Activated CD8-positive, alpha-beta memory T cell treated with anti-CD3 and anti-CD28 coated beads, Interleukin-2, amount 50 U/mL, for 48 hours (primary cell): ENCODE results near the gene NPHP4.

Source experiments
- DNase-seq: peaks from one replicate; pipeline ENCODE4 v3.0.0-alpha.2; 2020

NPHP4 gene

DNA sequence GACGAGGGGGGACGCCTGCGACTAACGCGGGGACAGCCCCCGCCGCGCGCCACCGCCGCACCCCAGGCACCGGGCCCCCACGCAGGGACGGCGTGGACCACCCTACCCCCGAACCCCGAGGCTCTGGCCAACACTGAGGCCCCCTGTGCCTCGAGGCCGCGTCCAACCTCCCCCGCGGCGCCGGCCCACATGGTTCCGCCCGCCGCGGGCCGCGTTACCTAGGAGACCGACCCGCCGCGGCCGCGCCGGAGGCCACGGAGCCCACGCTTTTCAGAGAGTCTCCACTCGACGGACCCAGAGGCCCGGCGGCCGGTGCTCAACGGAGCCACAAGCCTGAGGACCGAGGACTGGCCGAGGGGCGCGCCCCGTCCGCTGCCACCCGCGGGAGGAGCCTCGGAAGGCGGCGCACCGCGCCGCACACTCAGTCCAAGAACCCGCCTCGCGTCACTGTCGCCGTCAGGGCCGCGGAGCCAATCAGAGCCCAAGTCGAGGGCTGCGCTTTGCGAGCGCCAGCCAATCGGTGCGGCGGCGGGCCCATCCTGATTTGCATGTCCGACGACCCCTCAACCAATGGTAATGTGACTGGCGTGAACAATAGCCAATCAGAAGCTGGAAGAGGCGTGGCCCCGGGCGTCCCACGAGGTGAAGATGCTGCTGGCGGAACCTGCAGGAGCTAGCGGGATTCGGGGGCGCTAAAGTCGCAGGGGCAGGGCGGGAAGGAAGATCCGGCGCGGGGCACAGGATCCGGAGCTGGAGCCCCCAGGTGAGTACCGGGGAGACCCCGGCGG lies at the start of gene NPHP4:
Gene NPHP4 (minus strand): TSS at position 400 of the 788 bp plus-strand sequence. CDS start 6,136 bp downstream, outside the sequence.
- DNase-seq, result peak; percentile 99

DNA sequence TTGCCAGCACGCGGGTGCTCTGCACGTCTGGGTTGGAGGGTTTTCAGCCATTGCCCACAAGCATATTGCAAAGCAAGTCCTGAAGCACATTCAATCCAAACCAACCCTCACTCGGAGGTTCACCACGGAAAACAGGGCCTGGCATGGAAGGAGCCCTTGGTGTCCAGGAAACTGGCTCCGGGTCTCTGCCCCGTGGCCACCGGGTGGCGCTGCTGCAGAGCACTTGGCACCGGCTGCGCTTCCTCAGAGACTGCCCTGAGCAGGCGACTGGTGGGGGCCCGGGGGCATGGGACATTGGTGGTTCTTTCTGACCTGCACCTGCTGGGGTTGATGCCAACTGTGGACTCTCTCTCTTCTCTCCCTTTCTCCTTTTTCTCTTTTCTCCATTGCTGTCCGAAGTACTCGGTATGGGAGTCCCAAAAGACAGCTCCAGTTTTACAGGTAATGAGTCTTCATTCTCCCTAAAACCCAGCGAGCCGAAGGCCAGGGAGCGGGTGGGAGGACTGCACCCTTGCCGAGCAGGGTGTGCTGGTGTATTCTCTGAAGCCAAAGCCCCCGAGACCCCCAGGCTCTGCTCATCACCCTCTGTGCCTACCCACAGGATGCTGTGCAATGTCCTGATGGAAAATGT lies 49.3 kb upstream of the NPHP4 start:
- DNase-seq, result peak; percentile 75

DNA sequence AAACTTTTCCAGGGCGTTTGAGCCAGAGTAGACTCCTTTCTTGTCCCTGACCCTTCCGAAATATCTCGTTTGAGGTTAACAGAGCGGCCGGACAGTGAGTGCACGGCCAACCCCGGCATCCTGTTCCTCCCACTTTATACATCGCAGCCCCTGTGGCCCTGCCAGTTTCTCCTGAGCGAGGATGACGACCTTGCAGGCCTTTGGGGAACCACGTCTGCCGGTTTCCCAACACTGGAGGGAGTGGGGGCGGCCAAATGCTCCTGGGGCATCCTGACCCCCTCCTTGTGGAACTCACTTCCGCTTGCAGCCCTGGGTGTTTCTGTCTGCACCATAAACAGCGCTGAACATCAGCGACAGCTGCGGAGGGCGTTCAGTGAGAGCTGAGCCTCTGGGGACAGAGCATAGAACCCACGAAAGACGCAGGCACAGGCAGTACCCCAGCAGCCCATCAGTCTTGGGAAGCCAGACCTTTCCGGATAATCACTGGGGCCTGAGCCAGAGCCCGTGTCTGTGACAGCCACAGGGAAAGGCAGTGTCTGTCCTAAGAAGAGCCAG lies 48.7 kb upstream of the NPHP4 start:
- DNase-seq, result no peak

DNA sequence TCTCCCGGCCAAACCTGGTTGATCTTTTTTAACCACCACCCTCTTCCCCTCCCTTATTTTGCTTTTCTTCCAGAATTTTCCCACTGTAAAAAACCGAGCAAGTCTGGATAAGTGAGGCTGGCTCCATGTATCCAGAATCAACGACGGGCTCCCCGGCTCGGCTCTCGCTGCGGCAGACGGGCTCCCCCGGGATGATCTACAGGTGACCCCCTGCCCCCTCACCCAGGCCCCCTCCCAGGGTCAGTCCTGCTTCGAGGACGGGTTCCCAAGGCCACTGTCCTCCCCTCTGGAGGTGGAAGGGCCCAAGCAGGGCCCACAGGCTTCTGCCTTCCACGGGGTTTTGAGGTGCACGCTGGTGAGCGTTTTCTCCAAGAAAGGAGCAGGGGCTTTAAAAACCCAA lies 48.2 kb upstream of the NPHP4 start:
- DNase-seq, result no peak

DNA sequence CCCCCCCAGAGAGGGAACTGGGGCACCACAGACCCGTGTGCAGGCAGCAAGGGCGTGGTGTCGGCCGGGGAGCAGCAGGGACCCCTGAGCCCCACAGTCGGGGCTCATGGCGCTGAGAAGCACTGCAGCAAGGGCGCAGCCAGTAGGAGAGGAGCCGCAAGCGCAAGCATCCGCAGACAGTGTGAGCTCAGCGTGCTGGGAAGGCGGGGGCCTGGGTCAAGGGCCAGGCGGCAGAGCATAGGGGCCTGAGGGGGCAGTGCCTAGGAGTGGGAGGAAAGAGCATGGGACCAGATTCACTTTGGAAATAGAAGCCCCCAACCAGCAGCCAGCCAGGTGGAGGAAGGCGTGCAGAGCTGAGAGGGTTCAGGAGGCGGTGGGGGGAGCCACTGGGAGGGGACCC lies 46.8 kb upstream of the NPHP4 start:
- no peak for DNase-seq

DNA sequence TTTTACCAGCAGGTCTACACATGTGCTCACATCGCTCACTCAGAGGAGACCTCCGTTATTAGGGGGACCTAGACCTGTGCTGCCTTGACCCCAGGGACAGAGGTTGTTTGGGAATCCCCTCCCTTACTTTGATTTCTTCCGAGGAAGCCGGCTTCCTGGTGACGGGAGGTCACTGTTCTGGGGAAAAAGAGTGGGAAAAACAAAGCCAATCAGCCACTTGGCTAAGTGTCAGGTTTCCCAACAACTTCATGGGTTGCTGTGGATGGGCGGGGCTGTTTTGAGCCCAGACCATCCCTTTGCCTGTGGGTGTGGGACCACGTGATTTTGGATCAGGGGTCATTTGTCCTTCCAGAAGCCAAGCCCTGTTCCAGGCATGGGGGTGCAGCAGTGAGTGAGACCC lies 46.4 kb upstream of the NPHP4 start:
- DNase-seq, result no peak

DNA sequence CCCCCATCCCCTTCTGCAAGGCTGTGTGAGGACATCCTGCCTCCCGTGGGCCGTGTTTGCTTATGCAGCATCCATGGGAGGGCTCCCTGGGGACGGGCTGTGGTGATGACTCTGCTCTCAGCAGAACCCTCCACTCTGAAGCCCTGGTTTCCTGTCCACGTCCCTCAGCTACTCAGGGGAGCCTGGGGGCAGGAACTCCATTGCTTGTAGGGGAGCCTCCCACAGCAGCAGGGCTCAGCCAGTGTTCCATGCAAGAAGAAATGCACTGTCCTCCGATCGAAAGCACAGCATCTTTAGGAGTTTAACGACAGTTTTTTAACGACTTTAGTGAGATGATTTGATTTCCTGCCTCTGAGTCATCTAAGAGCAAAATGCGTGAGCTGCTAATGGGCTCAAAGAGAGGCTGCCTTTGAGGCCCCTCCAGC lies 45.1 kb upstream of the NPHP4 start:
- no peak for DNase-seq

DNA sequence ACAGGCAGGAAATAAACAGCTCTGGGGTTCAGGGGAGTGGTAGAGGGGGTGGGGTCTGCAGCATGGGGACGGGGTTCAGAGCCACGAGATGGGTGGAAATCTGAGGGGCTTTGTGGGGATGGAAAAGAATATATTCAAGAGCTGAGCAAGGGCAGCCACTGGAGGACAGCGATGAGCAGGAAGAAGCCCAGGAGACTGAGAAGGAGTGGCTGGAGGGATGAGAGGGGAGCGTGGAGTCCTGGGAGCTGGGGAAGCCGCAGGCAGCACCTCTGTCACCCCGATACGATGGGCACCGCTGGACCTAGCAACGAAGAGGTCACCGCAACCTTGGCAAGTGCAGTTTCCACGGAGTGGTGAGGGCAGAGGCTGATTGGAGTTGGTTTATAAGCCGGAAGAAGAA lies 43.5 kb upstream of the NPHP4 start:
- DNase-seq, result no peak

DNA sequence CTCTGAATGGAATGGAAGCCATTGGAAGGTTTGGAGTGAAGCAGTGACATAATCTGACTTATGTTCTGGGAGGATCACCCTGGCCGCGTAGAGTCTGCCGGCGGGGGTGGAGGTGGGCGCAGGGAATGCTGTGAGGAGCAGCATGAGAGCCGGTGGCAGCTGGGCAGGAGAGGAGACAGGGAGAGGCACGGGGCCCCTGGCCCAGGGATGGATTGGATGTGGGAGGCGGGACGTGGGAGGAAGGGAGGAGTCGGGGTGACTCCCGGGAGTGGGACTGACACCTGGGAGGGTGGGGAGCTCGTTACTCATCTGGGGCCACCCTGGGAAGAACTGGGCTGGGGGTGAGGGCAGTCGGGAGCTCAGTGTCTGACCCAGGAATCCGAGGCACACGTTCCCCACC lies 43.1 kb upstream of the NPHP4 start:
- DNase-seq, result no peak

DNA sequence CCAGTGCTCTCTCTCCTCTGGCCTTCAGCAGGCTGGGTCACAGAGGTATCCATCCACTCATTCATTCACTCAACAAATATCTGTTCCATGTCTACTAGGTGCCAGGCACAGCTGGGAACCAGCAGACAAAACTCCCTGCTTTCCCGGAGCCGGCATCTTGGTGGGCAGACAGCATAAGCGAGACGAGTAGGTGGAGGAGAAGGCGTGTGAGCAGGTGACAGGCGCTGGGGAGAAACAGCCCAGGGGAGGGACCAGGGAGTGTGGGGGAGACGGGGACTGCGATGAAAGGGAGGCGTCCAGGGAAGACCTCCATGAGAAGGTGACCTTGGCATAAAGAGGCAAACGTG lies 42.5 kb upstream of the NPHP4 start:
- DNase-seq, result no peak

DNA sequence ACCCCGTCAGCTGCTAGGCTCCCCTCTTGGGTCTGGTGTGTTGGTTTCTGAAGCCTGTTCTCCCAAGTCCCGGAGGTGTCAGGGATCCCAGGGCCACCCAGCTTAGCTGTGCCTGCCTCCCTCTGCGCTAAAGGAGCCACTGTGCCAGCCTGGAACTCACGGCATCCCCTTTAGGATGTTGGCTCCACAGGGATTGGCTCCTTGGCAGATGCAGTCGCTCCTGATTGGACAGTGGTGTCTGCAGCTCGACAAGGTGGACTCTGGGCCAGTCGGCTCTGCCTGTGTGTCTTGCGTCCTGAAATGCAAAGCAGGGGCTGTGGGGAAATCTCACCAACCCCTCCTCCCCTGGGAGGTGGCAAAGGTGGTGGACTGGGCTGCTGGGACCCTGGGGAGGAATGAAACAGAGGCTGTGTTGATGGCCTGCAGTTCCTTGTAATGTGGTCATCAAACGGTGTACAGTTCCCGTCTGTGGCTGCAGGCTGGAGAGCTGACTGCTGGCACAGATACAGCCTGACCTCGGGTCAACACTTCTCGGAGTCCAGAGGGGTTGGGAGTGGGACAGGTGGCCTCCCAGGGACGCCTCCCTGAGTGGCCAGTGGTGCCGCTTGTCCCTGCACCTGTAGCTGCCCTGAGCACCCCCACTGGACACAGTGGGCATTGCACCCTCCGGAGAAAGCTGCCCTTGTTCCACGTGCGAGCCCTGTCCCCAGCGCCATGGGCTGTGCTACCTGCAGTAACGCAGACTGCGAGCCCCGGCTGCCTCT lies 41.9 kb upstream of the NPHP4 start:
- peak; percentile 75 for DNase-seq

DNA sequence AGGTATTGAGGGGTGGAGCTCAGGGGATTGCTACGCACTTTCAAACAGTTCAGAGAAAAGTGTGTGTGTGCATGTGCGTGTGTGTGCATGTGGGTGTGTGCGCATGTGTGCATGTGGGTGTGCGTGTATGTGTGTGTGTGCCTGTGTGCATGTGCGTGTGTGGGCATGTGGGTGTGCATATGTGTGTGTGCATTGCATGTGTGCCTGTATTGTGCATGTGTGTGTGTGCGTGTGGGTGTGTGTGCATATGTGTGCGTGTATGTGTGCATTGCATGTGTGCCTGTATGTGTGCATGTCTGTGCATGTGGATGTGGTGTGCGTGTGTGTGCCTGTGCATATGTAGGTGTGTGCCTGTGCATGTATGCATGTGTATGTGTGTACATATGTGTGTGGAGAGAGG lies 40.9 kb upstream of the NPHP4 start:
- DNase-seq, result no peak

DNA sequence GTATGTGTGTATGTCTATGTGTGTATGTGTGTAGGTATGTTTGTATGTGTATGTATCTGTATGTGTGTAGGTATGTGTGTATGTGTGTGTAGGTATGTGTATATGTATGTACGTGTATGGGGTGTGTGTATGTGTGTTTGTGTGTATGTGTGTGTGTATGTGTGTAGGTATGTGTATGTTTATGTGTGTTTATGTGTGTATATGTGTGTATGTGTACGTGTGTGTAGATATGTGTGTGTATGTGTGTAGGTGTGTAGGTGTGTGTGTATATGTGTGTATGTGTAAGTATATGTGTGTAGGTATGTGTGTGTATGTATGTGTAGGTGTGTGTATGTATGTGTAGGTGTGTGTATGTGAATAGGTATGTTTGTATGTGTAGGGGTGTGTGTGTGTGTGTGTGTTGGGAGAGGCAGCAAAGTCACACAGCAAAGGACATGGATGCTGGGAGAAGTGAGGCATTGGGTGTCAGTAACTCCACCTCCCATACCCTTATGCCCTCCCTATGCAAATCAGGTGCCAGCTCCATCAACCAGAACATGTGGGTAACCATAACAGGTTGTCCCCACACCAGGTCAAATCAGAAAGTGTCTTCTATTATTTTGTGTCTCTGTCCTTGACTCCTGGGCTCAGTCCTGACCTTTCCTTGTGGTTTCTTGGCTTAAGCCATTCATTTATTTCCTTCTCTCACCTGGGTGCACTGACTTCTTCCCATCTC lies 38.5 kb upstream of the NPHP4 start:
- DNase-seq, result no peak

DNA sequence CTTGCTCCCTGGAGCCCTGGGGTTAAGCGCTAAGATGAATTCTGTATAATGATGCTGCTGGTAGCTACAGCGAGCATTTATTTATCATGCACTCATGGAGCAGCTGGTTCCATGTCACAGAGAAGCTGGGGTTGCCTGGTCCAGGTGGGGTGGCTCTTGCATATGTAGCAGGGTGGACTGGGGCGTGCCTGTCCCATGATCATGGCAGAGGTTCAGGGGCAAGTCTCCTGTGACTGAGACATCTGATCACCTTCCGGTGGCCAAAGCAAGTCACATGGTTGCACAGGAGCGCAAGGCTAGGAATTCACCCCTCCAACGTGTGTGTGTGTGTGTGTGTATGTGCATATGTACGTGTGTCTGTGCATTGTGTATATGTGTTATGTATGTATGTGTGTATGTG lies 37.9 kb upstream of the NPHP4 start:
- DNase-seq, result no peak

DNA sequence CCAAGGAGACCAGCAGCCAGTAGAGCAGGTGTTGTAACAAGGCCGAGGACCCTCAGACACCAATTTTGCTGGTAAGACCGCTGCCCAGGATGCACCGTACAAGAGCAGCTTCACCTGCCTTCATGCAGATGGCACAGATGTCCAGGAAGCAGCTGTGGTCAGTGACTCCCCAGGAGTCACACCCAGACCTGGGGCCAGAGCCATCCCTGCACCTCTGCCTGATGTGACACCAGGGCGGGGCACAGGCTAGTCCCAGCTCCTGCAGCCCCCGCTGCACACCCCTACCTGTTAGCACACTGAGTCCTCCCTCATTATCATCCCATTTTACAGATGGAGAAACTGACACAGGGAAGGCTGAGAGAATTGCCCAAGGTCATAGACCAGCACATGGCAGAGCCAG lies 37.1 kb upstream of the NPHP4 start:
- no peak for DNase-seq

DNA sequence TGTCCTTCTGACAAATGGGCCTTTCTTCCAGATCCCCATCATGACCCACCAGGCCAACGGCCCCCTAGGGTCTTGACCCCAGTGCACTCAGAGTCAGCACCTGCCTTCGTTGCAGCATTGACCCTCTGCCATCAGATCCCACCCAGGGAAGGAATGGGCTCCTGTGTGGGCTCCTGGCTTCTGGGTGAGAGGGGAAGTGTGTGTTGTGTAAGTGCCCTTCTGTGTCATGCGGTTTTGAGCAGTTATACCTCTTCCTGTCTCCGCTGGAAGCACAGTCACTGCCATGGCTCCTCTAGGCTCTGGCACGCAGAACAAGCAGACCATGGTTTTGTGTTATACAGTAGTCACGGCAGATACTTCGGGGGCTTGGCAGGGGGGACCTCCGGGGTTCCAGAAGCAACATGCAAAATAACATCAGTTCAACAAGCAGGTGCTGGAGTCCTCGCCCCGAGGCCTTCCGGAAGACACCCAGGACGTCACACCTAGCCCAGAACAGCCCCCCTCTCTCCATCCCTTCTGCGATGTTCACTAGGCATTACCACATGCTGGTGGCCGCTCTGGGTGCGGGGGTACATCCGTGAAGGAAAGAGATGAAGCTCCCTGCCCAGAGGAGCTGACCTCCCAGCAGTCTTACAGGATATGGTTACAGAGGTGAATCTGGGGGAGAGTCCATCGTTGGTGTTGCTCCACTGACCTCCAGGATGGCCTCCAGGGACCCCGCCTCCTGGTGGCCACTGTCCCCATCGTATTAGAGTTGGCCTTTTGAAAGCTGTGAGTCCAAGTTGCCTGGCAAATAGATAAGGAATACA lies 36.0 kb upstream of the NPHP4 start:
- peak; percentile 78 for DNase-seq

DNA sequence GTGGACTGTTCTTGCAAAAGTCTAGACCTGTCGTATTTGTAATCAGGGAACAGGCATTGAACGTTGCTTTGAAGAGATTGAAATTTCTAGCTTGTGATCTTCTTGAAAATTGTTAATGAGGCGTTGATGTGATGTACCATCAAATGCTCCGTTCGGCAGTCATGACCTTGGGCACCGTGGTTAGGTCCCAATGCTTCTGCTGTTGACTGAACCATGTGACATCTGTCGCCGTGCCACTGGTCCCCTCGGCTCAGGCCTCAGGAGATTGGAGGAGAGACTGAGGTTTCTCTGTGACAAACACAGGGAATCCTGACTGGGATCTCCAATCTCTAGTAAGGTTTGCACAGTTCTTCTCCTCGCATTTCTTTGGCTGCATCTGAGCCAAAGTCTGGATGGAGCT lies 35.4 kb upstream of the NPHP4 start:
- no peak for DNase-seq

DNA sequence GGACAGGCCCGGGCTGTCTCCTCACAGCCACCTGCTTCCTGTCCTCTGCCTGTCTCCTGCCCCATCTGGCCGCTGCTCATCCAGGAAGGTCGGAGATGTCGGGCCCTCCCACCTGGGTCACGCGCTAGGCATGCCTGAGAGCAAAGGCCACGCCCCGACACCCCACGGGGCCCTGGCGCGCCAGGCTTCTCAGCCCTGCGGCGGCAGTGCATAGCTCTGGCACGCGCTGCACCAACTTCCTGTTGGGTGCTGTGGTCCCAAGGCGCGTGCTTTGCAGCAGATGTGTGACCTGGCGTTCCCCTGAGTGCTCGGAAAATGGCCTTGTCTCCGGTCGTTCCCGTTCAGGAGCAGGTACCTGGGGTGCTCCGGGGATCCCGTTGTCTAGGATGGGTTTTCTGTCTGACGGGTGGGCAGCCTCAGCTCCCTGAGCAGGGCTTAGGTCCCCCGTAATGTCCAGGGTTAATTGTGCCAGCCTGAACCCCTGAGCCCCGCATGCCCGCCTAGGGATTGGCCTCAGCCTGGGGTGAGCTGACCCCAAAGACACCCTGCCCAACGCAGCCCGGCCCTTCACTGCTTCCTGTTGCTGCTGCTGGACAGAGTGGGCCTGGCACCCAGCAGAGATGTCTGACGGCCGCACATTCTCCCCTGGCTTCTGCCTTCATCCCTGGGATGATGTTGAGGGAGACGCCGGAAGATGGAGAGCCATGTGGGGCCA lies 34.0 kb upstream of the NPHP4 start:
- DNase-seq, result peak; percentile 95

DNA sequence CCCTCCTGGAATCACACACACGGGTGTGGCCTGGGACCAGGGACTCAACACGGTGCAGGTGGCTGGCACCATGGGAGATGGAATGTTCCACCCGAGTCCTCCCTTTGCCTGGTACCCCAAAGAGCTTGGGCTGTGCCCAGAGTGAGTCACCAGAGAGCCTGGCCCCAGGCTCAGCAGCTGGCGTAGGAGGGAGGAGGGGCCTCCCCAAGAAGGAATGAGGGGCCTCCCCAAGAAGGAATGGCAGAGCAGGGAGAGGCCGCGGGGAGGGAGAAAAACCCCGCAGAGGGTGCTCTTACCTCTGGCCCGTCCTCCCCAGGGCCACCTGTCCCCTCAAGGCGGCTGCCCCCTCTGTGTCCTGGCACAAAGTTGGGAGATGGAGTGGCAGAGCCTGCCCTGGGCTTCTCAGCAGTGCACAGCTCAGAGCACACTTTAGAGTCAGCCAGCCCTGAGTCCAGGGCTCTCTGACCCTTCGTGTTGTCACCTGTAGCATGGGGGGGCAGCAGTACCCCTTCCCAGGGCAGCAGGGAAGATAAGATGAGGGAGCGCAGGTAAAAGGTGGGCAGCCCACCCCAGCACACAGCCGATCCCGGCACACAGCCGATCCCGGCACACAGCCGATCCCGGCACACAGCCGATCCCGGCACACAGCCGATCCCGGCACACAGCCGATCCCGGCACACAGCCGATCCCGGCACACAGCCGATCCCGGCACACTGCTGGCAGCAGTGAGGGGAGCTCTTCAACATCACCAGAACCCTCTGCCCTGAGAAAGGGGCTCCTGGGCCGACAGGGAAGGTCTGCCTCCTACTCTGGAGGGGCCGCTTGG lies 33.3 kb upstream of the NPHP4 start:
- no peak for DNase-seq

DNA sequence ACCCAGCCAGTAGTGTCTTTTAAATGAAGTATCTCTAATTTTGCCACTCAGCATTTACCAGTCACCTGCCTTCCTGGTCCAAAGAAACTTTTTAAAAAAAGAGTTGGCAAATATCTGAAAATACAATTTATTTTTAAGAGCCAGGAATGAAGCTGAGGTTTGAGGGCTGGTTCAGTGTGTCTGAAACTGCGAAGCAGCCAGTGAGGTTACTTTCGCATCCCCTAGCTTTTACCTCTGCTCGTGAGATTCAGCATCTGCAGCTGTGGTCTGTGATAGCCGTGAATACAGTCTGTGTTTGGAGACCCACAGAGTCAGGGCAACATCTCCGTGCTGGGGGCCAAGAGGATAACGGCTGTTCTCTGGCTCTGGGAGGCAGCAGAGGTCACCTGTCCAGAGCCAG lies 32.2 kb upstream of the NPHP4 start:
- no peak for DNase-seq

DNA sequence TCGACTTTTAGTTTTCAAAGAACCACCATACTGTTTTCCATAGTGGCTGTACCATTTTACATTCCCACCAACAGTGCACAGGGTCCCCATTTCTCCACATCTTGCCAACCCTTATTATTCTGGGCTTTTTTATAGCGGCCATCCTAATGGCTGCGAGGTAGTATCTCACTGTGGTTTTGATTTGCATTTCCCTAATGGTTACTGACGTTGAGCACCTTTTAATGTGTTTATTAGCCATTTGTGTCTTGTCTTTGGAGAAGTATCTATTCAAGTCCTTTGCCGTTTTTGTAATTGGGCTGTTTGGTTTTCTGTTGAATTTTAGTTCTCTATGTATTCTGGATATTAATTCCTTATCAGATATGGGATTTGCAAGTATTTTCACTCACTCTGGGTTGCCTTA lies 31.1 kb upstream of the NPHP4 start:
- DNase-seq, result no peak
